GM19035 (cell line): ENCODE measurements around the gene CDKAL1.
"Not testable (repeated sequence)": the region's sequence is repeated elsewhere in the genome, so short reads cannot be mapped to it uniquely, and the experiment has no call there.

Source experiments
- ATAC-seq: cut with Tn5 transposase; IDR thresholded peaks from one replicate; pipeline ENCODE4 v1.9.1; 2021; ENCODE audit not compliant: unreplicated experiment

The CDKAL1 gene

GRCh38 chr6:20706238-20706938 lies 172.1 kb downstream of the CDKAL1 start:
- ATAC-seq: no peak

DNA sequence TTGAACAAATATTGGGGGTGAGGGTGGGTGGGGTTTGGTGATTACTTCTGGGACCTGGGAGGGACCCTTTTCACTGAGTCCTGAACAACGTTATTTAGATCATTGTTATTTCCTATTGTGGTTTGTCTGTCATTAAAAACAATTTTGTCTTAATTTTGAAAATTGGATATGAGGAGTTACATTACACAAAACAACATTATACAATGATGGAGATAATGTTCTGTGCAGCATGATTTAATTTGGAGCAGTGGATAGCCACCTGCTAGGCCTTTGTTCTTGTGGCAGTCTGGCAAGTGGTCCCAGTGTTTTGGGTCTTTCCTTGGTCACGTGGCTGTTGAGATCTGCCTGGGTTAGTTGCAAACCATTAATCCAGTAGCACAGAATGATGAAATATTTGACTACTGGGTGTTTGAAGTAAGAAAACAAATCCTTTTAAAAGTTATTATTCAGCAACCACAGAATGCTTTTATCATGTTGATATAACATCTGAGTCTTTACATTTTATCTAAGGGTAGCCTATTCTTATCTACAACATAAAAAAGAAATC lies 172.8 kb downstream of the CDKAL1 start:
- ATAC-seq: no peak

DNA sequence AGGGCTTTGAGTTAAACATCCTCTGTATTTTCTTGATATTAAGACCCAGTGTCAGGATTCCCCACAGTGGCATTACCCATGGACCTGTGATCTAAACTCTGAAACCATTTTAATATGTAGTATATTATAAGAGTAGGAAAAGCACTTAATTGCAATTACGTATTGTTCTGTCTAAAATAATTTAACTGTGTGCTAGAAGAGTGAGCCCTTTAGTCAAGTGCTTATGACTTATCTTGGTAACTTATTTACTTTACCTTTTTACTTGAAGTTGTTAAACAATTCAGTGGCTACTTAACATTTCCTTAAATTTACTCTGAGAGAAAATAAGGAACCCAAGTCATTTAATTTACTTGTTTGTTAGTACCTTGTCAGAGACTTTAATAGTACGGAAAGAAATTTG lies 173.6 kb downstream of the CDKAL1 start:
- ATAC-seq: no peak

DNA sequence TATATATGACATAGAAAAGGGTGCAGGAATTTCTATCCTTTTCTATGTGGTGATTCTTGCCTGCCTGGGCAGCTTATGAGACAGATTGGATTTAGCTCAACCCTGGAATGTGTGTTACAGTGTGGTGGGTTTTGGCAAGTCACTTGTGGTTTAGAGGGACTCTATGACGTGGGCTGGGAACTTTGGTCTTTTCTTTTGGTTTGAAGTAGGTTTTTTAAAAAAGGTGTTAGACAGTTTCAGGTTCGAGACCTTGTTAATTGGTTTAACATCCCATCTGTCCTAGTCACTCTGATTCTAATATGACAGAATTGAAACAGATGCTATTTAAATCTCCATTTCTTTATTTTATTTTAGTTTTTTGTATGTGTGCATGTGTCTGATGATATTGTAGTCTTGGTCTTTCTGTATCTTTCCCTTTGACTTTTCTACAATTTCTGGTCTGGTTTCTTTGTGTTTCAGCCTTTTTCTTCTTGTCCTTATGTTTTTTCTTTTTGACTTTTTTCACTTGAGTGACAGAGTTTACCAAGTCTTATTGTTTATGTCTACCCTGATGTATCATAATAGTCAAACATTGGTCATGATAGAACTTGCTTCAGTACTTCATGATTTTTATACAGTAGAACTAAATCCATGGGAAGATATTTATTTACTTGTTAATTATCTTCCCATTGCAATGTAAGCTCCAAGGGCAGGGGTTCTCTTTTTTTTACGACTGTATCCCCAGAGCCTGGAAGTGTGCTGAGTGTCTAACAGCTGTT lies 174.3 kb downstream of the CDKAL1 start:
- ATAC-seq: peak; percentile 61

DNA sequence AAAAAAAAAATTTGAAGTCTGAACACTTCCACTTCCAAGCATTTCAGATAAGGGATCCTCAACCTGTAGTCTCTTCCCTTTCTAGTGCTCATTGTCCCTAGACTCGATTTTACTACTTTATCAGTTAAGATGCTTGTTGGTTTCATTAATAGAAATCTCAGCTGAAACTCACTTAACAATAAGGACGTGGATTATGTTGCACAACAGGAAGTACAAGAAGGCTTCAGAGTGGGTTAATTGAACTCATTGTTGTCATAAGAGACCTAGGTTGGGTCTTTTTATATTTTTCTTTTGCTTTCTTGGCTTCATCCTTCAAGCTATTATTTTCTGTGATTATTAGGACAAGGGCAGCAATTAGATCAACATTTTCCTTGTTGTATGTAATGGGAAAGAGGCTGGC lies 175.2 kb downstream of the CDKAL1 start:
- ATAC-seq: no peak

- no peak for ATAC-seq
Measured at GRCh38 chr6:20710341-20710740, 176.1 kb downstream of the CDKAL1 start.

DNA sequence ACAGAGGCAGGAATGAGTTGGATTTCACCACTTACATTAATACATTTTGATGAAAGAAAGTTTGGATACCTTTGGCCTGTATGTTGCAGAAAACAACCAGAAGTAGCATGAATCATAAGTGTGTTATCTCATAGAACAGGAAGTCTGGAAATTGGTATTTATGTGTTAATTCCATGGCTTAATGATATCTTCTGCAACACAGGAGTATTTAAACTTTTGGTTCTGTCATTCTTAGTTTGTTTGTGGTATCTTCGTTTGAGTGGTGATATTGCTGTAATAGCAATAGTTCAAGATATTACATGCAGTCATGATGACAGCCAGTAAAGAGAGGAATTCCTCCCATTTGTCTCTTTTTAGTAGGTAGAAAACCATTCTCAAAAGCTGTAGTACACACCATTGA lies 177.3 kb downstream of the CDKAL1 start:
- no peak for ATAC-seq

GRCh38 chr6:20712011-20712410 lies 177.8 kb downstream of the CDKAL1 start:
- no peak for ATAC-seq

GRCh38 chr6:20715135-20715806 lies 181.0 kb downstream of the CDKAL1 start:
- no peak for ATAC-seq

DNA sequence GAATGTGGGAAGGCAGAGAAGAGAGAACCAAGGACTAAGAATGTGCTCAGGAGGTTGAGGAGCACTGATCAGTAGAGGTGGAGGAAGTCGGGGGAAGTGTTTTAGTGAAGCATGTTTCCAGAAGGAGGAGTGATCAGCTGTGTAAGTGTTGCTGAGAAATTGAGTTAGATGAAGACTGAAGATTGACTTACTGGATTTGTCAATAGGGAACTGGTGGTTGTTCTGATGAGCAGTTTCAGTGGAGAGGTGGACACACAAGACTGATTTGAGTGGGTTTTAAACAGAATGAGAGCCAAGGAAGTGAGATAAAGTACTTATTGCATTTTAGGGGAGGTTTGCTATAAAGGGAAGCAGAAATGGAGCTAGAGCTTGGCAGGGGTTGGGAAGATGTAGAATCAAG lies 182.6 kb downstream of the CDKAL1 start:
- peak; percentile 68 for ATAC-seq

DNA sequence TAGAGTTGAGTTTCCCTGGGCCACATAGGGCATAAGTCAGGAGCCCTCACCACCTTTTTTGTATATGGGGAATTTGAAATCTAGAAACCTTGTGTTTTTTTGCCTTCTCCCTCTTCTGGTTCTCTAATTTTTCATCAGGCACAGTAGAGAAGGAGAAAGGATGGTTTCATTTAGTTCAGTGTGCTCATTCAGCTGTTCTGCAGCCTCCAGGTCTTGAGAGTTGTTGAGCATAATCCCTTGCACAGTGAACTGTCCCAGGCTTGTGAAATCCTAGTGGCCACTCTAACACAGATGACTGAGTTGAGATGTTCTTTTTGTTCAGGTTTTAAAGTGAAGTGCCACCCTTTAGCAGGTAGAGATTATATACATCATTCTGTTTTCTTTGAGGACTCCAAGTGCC lies 183.5 kb downstream of the CDKAL1 start:
- no peak for ATAC-seq

DNA sequence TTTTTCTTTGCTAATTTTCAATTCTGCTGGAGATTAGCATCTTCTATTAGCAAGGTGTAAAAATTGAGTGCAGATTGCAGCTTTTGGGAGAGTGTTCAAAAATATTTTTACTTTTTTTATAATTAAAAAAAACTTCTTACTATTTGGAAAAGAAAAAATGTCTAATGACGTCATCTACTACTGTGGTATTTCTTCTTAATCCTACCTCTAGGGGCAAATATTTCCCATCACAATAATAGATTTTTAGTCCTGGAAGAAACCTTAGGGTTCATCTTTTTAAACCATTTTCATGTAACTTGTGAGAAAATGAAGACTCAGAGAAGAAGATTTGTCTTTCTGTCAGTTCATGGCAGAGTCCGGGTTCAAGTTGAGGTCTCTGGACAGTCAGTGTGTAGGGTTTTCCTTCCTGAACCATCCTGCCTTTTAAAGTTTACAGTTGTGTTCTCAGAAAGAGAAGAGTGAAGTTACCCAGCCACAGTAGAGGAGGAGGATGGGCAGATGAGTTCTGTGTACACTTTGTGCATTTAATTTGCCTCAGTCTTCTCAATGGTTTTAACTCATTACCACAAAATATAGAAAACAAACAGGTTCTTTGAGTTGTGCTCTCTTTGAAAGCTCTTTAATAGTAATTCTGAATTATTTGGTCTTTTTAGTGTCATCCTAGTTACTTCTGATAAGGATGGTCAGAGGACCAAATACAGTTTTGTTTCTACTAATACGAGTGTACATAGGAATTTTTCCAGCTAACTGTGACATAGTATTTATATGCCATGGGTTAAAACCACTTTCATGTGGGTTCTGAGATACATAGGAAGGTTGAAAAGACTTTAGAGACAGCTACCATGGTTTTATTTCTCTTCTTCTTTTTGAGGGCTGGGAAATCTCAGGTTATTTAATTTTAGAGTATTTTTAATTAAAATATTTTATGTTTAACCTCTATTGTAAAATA lies 184.7 kb downstream of the CDKAL1 start:
- no peak for ATAC-seq

DNA sequence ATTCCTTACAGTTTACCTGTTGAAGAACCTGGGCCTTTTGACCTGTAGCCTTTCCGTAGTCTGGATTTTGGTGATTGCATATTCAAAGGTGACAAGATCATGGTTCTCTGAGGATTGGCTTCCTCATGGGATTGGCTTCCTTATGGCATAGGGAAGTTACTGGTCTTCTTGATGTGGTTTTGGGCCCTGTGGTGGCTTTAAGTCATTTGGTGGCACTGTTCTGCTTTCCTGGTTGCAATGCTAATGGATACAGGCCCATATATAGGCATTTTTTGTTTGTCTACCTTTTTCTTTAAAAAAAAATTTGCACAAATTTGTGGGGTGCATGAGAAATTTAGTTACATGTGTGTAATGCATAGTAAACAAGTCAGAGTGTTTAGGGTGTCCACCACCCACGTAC lies 185.7 kb downstream of the CDKAL1 start:
- ATAC-seq: no peak

GRCh38 chr6:20721121-20721520 lies 186.9 kb downstream of the CDKAL1 start:
- not testable (repeated sequence) for ATAC-seq

DNA sequence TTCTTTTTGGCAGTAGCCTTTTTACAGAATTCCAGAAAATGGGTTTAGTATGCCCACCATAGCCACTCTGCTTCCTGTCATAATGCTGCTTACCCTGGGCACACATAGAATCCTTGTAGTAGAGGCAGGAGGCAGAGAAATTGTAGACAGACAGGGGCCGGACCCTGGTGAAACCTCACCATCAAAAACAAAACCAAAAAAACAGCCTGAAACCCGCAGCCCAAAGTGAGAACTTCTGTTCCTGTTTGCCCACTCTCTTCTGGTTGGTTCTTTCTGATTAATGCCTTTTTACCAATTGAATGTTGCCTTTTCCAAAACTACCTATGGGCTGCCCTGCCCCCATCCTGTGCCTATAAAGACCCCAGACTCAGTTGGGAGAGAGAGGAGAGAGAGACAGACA lies 188.2 kb downstream of the CDKAL1 start:
- ATAC-seq: peak; percentile 53

DNA sequence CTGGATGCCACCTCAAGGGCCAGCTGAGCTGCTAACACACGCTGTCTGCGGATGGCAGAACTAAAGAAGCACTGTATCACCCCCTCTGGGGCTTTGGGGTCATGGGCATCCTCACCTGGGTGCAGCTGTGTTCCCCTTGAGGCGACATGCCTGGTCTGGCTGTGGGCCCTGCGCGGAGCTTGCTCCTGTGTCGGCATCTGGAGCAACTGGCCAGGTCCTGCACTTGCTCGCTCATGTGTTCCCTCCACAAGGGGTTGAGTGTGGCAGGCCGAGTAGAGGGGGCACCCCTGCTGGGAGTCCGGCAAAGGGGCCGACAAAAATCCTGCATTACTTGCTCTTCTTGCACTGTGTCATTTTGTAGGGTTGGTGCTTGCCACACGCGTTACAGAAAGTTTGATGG lies 189.0 kb downstream of the CDKAL1 start:
- no peak for ATAC-seq

- ATAC-seq: no peak
Measured at GRCh38 chr6:20724443-20725190, 190.4 kb downstream of the CDKAL1 start.

- ATAC-seq: not testable (repeated sequence)
Measured at GRCh38 chr6:20725235-20725634, 191.0 kb downstream of the CDKAL1 start.

GRCh38 chr6:20729086-20729485 lies 194.8 kb downstream of the CDKAL1 start:
- ATAC-seq: no peak

DNA sequence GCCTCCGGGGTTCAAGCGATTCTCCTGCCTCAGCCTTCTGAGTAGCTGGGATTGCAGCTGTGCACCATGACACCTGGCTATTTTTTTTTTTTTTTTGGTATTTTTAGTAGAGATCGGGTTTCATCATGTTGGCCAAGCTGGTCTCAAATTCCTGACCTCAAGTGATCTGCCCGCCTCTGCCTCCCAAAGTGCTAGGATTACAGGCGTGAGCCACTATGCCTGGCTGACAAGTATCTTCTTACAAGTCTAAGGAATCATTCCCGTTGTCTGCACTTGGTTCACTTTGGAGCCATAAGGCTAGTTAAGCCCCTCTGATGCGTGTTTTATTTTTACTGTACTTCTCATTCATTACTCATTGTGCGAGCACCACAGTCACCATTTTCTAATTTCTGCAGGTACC lies 198.1 kb downstream of the CDKAL1 start:
- ATAC-seq: not testable (repeated sequence)
